H9 (cell line): ENCODE results near the gene NUMBL. TPM values are rescaled to one million over a fixed set of nuclear protein-coding genes. Genes with fewer than 3 reads are reported as not detected.

Source experiments
- DNase-seq: peaks from one replicate; pipeline ENCODE4 v3.0.0-alpha.2; 2017
- H2AFZ ChIP-seq: one replicate; pipeline ENCODE4 v1.6.1; 2013; ENCODE audit warnings: mild to moderate bottlenecking, low read length, control low read depth, moderate library complexity
- H2AK5ac ChIP-seq: 2 replicates; pipeline ENCODE4 v1.6.1; 2013; ENCODE audit warnings: low read length, control low read depth, mixed read lengths; ENCODE audit not compliant: insufficient read length
- H2BK120ac ChIP-seq: one replicate; pipeline ENCODE4 v1.6.1; 2013; ENCODE audit warnings: low read depth, mild to moderate bottlenecking, low read length, control low read depth, inconsistent platforms; ENCODE audit not compliant: poor library complexity, severe bottlenecking
- H2BK12ac ChIP-seq: 2 replicates; pipeline ENCODE4 v1.6.1; 2013; ENCODE audit warnings: low read length, control low read depth, mixed read lengths, low read depth; ENCODE audit not compliant: insufficient read length
- H2BK15ac ChIP-seq: 2 replicates; pipeline ENCODE4 v1.6.1; 2013; ENCODE audit warnings: low read depth, low read length, control low read depth
- H2BK20ac ChIP-seq: one replicate; pipeline ENCODE4 v1.6.1; 2013; ENCODE audit warnings: low read depth, mild to moderate bottlenecking, low read length, control low read depth, inconsistent platforms; ENCODE audit not compliant: poor library complexity, severe bottlenecking
- H2BK5ac ChIP-seq: 2 replicates; pipeline ENCODE4 v1.6.1; 2013; ENCODE audit warnings: low read length, control low read depth, mixed read lengths; ENCODE audit not compliant: insufficient read length
- H3K14ac ChIP-seq: 2 replicates; pipeline ENCODE4 v1.6.1; 2013; ENCODE audit warnings: low read length, control low read depth; ENCODE audit not compliant: insufficient read depth
- H3K18ac ChIP-seq: 2 replicates; pipeline ENCODE4 v1.6.1; 2013; ENCODE audit warnings: low read depth, mild to moderate bottlenecking, mixed read lengths, low read length, control low read depth; ENCODE audit not compliant: insufficient read length
- H3K23ac ChIP-seq: 2 replicates; pipeline ENCODE4 v1.6.1; 2013; ENCODE audit warnings: low read length, control low read depth, mixed read lengths, low read depth; ENCODE audit not compliant: insufficient read length
- H3K23me2 ChIP-seq: 2 replicates; pipeline ENCODE4 v1.6.1; 2013; ENCODE audit warnings: low read depth, mild to moderate bottlenecking, mixed read lengths, low read length, control low read depth; ENCODE audit not compliant: insufficient read length, poor library complexity, severe bottlenecking
- H3K27ac ChIP-seq: 2 replicates; pipeline ENCODE4 v1.5.1; 2013; ENCODE audit warnings: low read length, control low read depth, mixed read lengths, low read depth; ENCODE audit not compliant: insufficient read length
- H3K27me3 ChIP-seq: 2 replicates; pipeline ENCODE4 v1.6.1; 2013; ENCODE audit warnings: low read length, control low read depth, inconsistent platforms; ENCODE audit not compliant: insufficient read depth
- H3K4ac ChIP-seq: 2 replicates; pipeline ENCODE4 v1.6.1; 2013; ENCODE audit warnings: low read depth, mild to moderate bottlenecking, control low read depth, inconsistent platforms, low read length, moderate library complexity
- H3K4me1 ChIP-seq: 2 replicates; pipeline ENCODE4 v1.6.1; 2013; ENCODE audit warnings: low read length, control low read depth, inconsistent platforms; ENCODE audit not compliant: insufficient read depth
- H3K4me2 ChIP-seq: 2 replicates; pipeline ENCODE4 v1.6.1; 2013; ENCODE audit warnings: low read length, control low read depth, mixed read lengths; ENCODE audit not compliant: insufficient read length, insufficient read depth
- H3K56ac ChIP-seq: 2 replicates; pipeline ENCODE4 v1.6.1; 2013; ENCODE audit warnings: low read depth, mild to moderate bottlenecking, mixed read lengths, low read length, control low read depth; ENCODE audit not compliant: insufficient read length
- H3K79me1 ChIP-seq: 2 replicates; pipeline ENCODE4 v1.6.1; 2013; ENCODE audit warnings: low read depth, mild to moderate bottlenecking, moderate library complexity, low read length, control low read depth, inconsistent platforms; ENCODE audit not compliant: insufficient read depth, poor library complexity, severe bottlenecking
- H3K79me2 ChIP-seq: 2 replicates; pipeline ENCODE4 v1.6.1; 2013; ENCODE audit warnings: low read length, control low read depth, inconsistent platforms; ENCODE audit not compliant: insufficient read depth
- H3K9ac ChIP-seq: 2 replicates; pipeline ENCODE4 v1.6.1; 2013; ENCODE audit warnings: low read length, control low read depth, mixed read lengths; ENCODE audit not compliant: insufficient read length; ENCODE audit errors: extremely low read depth
- H3K9me3 ChIP-seq: one replicate; pipeline ENCODE4 v1.6.1; 2013; ENCODE audit warnings: low read depth, low read length, inconsistent platforms; ENCODE audit not compliant: control insufficient read depth
- H3T11ph ChIP-seq: one replicate; pipeline ENCODE4 v1.6.1; 2013; ENCODE audit warnings: mild to moderate bottlenecking, low read length, control low read depth, inconsistent platforms
- H4K20me1 ChIP-seq: one replicate; pipeline ENCODE4 v1.6.1; 2013; ENCODE audit not compliant: control insufficient read depth, insufficient read length, insufficient read depth
- H4K5ac ChIP-seq: 2 replicates; pipeline ENCODE4 v1.6.1; 2013; ENCODE audit warnings: low read depth, mild to moderate bottlenecking, mixed read lengths, low read length, control low read depth; ENCODE audit not compliant: insufficient read length
- H4K8ac ChIP-seq: replicated peaks from 2 replicates; pipeline ENCODE4 v1.6.1; 2013; ENCODE audit warnings: low read length, control low read depth, mixed read lengths, low read depth; ENCODE audit not compliant: insufficient read length
- H4K91ac ChIP-seq: 2 replicates; pipeline ENCODE4 v1.6.1; 2013; ENCODE audit warnings: low read depth, mild to moderate bottlenecking, moderate library complexity, mixed read lengths, low read length, control low read depth; ENCODE audit not compliant: insufficient read length
- H3K27ac Mint-ChIP-seq, 3 experiments: 2 replicates in 2 of 3; 3 replicates in 1 of 3; pipeline ENCODE4 v1.8.0; 2020 to 2021; ENCODE audit warnings: mixed read lengths in 3 of 3, mild to moderate bottlenecking in 1 of 3, moderate library complexity in 1 of 3
- H3K27me3 Mint-ChIP-seq: 2 replicates; pipeline ENCODE4 v1.8.0; 2021; ENCODE audit warnings: low read depth, mild to moderate bottlenecking, moderate library complexity, mixed read lengths
- H3K36me3 Mint-ChIP-seq, 3 experiments: 2 replicates in 2 of 3; 3 replicates in 1 of 3; pipeline ENCODE4 v1.8.0; 2020 to 2021; ENCODE audit warnings: low read depth in 3 of 3, mixed read lengths in 3 of 3; ENCODE audit not compliant: insufficient read depth in 1 of 3
- H3K4me1 Mint-ChIP-seq, 2 experiments: 2 replicates each; pipeline ENCODE4 v1.8.0; 2020; ENCODE audit warnings: mixed read lengths in 2 of 2
- H3K4me3 Mint-ChIP-seq, 2 experiments: 2 replicates in 1 of 2; 3 replicates in 1 of 2; pipeline ENCODE4 v1.8.0; 2020 to 2021; ENCODE audit warnings: mild to moderate bottlenecking in 2 of 2, mixed read lengths in 2 of 2, moderate library complexity in 1 of 2
- H3K9me3 Mint-ChIP-seq, 2 experiments: 2 replicates in 1 of 2; 3 replicates in 1 of 2; pipeline ENCODE4 v1.8.0; 2020; ENCODE audit warnings: mild to moderate bottlenecking in 2 of 2, mixed read lengths in 2 of 2, moderate library complexity in 1 of 2
- CTCF ChIP-seq: fragments of 200-600 bp; sonication (generic); conservative IDR thresholded peaks from 3 replicates; pipeline ENCODE4 v1.8.0; 2021; ENCODE audit warnings: antibody characterized with exemption, mild to moderate bottlenecking
- WGBS: extraction: QIAGEN DNeasy Blood & Tissue Kit; methylation state at CpG from one replicate; pipeline ENCODE4 v1.1.7; 2013; ENCODE audit warnings: missing lambda C conversion rate, low lambda C conversion rate, mixed read lengths; ENCODE audit not compliant: insufficient read length; ENCODE audit errors: extremely low coverage; 5-methylcytosine and 5-hydroxymethylcytosine counted together
- total RNA-seq: library from RNA; stranded (reverse); gene quantifications from 2 replicates; pipeline ENCODE4 v1.2.1, GENCODE V29; 2021

Gene NUMBL
- total RNA-seq, 1 experiment from 2014 or later, result 34.5 TPM

DNA sequence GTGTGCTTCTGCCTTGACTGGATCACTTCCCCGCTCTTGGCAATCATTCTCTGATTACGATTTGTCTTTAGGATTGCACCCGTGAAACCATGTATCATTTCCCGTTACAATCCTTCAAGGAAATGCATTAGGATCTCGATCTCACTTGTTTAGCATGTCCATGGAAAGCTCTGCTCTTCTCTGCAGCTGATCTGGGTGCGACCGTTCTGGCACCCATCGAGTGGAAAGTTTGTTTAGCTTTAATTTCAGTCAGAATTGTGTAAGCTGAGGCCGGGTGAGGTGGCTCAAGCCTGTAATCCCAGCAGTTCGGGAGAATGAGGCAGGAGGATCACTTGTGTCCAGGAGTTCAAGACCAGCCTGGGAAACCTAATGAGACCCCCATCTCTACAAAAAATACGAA is 30.9 kb downstream of the NUMBL start:
- Histone ChIP-seq H2AFZ (no peak overlapping the region), H3K23me2 (no peaks in the 10 kb centered on the region), H2BK15ac (no peak overlapping the region), H2AK5ac (no peak overlapping the region), H4K91ac (no peak overlapping the region), H3K27ac (no peak overlapping the region), H4K20me1 (no peaks in the 10 kb centered on the region), H3K18ac (no peak overlapping the region), H3T11ph (no peak overlapping the region), H2BK5ac (no peak overlapping the region), H3K9ac (no peak overlapping the region), H3K9me3 (no peaks in the 10 kb centered on the region), H3K56ac (no peak overlapping the region), H4K8ac (no peak overlapping the region), H3K4me1 (no peaks in the 10 kb centered on the region), H2BK120ac (no peak overlapping the region), H3K4me2 (no peak overlapping the region), H4K5ac (no peak overlapping the region), H3K27me3 (no peaks in the 10 kb centered on the region; the same call in 1 of the 2 replicates), H3K14ac (no peak overlapping the region), H3K79me2 (no peaks in the 10 kb centered on the region), H3K4ac (no peak overlapping the region), H3K79me1 (no peaks in the 10 kb centered on the region), H2BK20ac (no peak overlapping the region), H3K23ac (no peak overlapping the region), H2BK12ac (no peak overlapping the region)
- Mint-ChIP-seq H3K27me3 (peaks cover 16% of the 10 kb centered on the region), H3K4me3 (no peak overlapping the region), H3K27ac (peak overlapping the region in 1 of 3 experiments; percentile 9; a peak in 1 of 7 replicates), H3K36me3 (no peaks in the 10 kb centered on the region), H3K4me1 (peaks cover 5 to 14% of the 10 kb centered on the region in 2 experiments), H3K9me3 (no peaks in the 10 kb centered on the region)
- TF ChIP-seq CTCF, result no peak
- DNase-seq, result no peak
- no CpG with 5 or more reads among the region's 11 CpGs for WGBS
